Stimulated activated CD8-positive, alpha-beta memory T cell treated with anti-CD3 and anti-CD28 coated beads, Interleukin-7, amount 100 ng/mL, for 4 hours (primary cell): ENCODE results near the gene TMEM43.

Experiments used
- DNase-seq, 2 donors: peaks; one replicate each; pipeline ENCODE4 v3.0.0-alpha.2; 2020; ENCODE audit warnings: low read depth in 2 of 2

TMEM43 gene

DNA sequence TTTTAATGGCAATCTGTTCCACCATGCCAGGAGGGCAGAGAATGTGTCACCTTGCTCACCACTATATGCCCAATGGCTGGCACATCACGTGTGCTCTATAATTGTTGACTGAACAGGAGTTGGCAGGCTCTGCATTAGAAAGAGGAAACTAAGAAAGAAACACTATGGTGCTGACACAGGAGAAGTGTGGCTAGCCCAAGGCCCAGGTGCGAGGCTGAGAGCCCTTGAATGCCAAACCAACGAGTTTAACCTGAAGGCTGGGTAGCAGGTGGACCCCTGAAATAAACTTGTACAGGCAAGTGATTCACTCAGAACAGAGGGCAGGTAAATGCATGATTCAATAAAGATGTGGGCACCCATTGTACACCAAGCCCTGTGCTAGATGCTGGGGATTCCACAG is 2.6 kb upstream of the TMEM43 start:
- DNase-seq = no peak

DNA sequence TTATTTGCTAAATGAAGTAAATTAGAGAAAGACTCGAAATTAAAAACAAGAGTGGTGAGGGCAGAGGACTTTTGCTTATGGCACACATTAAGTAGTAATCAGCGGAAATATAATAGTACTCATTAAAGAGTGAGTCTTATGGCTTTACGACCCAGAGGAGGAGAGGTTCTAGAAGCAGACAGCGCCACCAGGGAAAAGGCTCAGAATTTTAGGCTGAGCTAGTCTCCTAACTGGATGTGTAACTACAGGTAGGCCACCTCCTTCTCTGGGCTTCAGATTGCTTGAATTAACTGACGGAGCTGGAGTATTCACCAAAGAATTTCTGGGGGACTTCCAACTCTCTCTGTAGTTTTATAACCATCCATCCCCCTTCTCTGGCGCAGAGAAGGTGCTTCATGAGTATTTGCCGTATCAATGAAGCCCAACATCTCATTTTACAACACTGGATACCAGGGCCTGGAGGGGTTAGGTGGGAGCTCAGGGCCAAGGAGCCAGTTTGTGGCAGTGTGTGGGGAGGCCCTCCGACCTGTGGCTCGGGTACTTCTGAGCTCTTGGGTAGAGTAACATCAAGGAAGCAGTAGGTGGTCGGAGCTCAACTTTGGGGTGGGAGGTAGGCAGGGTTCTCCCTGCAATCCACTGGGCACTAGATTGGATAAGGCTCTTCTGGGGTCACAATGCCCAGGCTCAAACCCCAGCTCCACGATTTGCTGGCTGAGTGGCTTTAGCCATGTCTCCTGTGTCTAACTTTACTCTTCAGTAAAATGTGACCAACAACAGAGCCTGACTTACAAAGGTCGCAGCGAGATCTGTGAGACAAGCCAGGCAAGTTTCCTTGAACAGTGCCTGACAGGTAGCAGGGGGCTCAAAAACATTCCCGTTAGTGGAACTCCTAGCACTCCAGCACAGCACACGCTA is 1.3 kb upstream of the TMEM43 start:
- DNase-seq = no peak

DNA sequence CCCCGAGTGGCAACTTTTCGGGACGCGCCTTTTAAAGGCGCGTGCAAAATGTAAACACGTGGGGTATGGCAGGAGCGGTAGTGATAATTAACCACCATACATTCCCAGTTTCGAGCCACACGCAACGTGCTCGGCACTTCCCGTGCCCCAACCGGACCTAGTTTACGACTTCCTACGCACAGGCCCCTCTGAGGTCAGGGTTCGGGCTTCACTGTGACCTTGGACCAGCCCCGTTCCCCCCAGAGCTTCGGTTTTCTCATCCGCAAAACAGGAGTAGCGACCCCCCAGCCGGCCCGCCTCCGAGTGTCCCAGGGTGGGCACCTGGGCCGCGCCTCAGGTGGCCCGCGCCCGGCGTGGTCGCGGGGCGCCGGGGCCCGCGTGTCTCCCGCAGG is 633 bp upstream of the TMEM43 start:
- peak; percentile 52 to 62 for DNase-seq

DNA sequence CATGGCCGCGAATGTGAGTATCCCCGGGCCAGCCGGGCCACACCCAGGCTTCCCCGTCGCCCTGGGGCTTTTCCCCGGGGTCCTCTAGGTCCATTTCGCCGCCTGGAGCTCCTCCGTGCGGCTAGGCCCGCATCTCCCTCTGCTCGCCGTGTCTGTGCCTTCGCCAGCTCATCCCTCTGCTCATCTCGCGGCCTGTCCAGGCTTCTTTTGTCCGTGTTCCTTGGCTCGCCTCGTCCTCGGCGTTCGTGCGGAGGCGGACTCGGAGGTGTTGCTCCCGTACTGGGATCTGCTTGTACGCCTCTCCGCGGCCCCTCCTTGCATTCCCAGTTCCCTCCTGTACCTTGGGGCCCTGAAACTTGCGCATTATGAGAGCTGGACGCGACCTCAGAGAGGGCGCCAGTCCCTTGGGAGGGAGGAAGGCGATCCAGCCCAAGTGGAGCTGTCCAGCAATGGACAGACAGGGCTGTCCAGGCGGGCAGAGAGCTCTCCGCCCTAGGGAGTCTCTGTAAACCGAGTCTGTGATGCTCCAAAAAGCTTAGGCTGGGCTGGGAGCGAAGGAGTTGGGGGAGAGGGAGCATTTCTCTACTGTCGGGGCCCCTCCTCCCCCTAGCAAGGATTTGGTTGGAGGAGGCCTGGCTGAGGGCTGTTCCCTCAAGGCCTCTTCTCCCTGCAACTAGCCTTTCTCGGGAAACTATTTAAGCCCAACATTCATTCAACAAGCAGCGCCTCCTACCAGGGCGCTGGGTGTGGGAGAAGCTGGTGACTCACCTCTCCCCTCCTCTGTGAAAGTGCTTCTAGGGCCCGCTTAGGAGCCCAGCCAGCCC is 553 bp downstream of the TMEM43 start:
- peak; percentile 49 to 60 for DNase-seq

DNA sequence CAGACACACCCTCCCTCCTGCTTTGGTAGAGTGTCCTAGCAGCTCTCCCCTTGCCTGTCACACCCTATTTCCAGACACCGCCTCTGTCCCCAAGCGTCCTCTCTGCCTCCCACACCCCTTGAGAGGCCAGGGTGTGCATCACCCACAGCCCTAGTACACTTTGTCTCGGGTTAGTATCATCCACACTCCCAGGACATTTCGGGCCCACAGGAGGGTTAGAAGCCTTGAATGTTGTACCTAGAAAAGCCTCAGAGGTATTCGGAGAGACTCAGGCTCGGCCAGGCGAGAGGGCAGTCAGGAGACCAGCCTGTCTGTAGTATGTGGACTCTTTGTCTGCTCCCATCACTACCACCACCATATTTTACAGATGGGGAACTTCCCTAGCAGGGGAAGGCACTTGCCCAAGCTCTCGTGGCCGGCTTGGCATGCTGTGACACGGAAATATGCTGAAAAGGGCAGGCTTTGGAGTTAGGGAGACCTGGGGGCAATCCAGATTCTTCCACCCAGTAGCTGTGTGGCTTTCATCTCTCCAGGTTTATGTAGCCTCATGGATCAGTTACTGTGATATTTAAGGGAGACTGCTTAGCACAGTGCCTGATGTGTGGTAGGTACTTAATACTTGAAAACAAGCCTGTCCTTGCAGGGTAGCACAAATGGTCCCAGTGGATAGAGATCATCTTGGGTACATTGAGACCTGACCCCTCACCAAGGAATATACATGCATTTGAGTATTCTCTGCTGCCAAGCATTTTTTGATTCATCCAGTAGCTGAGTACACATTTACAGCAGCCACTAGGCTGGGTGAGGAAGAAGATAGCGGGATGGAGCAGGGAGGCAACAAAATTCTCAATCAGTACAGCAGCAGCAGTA is 1.4 kb downstream of the TMEM43 start:
- DNase-seq = no peak

DNA sequence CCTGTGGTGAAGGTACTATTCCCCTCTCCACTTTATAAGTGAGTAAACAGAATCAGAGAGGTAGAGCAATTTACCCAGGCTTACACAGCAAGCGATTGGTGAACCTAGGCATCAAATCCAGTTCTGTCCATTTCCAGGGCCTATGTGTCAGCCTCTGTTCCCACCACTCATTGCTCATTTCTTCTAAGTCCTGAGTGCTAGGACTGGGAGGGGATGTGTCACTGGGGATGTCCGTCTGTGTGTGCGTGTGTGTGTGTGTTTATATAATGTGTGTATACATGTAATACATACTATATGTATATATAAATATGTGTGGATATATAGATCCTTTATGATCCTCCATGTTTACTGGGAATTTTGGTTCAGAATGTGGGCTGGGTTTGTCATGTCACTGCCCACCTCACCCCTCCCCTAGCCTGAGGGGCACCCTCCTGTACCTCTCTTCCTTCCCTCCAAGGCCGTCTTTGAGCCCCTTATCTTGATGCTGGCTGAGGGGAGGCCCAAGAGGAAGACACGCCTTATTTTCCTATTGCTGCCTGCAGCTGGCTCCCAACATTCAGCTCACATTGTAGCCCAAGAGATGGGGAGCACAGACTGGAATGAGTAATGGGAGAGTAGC is 2.1 kb downstream of the TMEM43 start:
- no peak for DNase-seq

DNA sequence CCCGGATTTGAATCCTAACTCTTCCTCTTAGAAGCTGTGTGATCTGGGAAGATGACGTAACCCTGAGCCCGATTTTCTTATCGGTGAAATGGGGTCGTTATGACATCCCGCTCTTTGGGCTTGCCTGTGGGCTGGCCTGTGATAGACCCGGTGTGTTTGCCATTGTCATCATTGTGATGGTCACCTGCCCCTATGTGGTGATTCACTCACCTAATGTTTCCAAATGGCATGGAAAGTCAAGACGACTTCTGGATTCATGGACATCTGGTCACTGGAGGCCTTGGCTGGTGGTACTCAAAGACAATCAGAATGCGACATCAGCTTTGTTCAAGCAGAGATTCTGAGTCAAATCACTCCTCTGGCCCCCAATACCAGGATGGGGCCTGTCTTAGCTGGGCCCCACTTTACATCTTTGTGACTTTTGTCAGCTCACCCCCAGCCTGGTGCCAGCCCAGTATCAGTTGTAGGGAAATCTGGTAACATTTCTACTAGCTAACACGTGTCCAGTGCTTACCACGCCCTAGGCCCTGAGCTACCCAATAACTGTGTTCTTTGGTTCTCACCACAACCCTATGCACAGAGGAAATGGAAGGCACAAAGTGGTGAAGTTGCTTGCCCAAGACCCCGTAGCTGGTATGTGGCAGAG is 2.8 kb downstream of the TMEM43 start:
- DNase-seq = no peak

DNA sequence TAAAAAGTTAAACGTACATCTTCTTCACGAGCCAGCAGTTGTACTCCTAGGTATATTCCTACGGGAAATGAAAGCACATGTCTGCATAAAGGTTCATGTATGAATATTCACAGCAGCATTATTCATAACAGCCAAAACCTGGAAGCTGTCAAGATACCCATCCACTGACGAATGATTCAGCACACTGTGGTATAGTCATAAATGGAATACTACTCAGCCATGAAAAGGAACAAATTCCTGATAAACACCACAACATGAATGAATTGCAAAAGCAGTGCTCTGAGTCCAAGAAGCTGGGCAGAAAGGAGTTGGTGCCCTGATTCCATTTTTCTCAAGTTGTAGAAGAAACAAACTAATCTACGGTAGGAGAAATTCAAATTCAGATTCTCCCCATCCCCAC is 3.9 kb downstream of the TMEM43 start:
- DNase-seq = no peak

DNA sequence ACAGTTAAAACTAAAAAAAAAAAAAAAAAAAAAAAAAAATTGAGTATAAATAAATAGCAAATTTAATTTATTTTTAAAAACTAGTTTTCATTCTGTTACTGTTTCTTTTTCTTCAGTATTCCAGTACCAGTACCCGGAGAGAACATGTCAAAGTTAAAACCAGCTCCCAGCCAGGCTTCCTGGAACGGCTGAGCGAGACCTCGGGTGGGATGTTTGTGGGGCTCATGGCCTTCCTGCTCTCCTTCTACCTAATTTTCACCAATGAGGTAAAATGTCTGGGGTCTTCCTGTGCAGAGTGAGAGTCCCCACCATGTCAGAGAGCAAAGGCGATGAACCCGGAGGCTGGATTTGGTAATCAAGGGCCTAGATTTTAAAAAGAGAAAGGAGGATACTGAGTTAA is 4.4 kb downstream of the TMEM43 start:
- no peak for DNase-seq

DNA sequence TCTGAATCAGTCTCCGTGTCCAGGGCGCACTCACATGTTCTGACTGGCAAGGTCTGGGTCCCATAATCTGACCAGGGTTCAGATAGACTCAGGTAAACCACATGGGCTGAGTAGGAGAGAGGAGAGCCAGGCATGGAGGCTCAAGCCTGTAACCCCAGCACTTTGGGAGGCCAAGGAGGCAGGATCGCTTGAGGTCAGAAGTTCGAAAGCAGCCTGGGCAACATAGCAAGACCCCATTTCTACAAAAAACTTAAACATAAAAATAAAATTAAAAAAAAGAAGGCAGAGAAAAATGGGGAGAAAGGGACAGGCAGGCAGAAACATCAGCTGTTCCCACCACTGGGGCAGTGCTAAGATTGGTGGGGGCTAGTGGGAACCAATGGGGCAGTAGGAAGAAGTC is 5.4 kb downstream of the TMEM43 start:
- DNase-seq = no peak

DNA sequence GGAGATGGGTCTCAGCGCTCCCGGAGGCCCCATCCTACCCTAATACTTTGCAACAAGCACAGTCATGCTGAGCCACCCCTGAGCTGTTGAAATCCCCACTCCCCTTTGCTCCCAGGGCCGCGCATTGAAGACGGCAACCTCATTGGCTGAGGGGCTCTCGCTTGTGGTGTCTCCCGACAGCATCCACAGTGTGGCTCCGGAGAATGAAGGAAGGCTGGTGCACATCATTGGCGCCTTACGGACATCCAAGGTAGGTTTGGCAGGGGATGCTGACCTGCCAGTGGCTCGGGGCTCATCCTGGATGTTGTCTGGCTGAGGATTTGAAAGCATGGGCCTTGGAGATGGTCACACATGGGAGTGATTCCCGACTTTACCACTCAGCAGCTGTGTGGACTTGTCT is 5.9 kb downstream of the TMEM43 start:
- DNase-seq = no peak

DNA sequence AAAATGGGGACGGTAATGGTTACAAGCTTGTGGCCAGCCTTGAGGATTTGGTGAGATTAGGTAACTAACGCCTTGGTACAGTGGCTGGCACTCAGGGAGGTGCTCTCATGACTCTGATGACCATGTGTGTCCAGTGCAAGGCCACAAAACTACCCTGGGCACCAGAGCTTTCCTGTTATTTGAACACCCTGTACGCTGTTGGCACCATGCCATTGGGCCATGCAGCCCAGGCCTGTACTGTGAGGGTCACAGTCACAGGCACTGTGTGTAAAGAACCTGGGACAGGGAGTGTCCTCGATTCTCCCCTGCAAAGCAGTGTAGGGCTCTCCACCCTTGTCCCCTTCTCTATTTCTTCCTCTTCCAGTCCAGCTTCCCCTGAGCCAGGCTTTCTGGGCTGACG is 6.3 kb downstream of the TMEM43 start:
- no peak for DNase-seq

DNA sequence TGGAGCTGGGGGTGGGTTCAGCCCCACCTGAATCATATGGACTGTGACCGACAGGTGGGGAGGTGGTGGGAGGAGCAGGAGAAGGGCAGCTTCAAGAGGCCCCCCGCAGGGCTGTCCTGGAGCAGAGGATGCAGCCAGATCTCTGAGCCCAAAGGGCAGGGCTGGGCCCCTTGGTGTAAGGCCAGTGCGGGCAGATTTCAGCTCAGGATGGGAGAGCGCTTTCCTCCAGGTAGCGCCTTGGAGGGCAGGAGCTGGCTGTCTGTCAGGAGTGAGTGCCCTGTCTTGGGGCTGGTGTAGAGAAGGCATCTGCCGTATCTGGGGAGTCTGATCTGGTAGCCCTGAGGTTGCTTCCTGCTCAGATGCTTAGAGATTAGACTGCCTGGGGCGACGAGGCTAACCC is 7.3 kb downstream of the TMEM43 start:
- DNase-seq = no peak

DNA sequence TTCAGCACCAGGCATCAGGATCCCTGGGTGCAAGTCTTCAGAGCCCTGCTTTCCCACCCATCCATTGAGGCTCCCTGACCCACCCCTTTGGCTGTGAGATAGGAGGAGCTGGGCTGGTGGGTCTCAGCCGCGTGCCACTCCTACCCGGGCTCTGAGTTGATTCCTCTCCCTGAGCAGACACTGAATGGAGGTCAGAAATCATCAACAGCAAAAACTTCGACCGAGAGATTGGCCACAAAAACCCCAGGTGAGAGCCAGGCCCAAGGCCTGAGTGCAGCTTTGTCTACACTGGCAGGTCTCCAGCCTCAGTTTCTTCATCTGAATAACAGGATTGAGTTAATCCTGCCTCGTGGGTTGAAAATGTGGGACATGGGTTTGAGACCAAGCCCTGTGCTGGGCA is 7.8 kb downstream of the TMEM43 start:
- no peak for DNase-seq

DNA sequence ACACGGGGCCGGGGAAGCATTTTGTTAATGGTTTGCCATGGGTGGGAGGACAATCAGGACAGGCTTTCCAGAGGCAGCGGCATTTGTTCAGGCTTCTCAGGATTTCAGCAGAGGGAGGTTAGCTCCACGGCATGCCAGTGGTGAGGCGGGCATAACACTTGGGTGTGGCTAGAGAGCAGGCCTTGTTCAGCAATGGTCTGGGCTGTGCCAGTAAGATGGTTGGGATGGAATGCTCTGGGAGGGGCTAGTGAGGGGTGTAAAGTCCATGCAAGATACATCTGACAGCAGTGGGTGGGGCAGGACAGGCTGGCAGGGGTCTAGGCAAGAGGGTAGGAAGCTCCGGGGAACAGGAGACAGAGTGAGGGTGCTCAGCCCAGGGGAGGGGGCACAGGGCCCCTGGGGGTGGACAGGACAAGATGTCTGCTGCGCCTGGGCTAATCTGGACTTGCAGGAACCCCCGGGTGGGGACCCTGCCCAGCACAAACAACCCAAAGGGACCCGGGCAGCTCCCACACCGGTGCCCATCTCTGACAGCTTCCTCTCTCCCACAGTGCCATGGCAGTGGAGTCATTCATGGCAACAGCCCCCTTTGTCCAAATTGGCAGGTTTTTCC is 8.4 kb downstream of the TMEM43 start:
- DNase-seq = no peak

DNA sequence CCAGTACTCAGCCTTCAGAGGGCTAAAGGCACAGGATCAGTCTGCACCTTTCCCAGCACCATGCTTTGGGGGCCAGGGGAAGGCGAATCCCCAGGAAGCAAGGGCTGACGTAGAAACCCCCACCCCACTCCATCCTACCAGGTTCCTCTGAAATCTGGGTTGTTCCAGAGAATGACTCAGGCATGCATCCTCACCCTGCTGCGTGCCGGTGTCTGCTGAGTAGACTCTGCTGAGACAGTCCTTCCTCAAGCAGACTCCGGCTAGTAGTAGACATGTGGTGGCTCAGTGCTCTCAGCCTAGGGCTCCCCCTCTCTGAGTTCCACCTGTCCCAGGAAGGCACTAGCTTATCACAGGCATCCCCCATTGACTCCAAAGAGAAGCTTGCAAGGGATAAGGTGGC is 9.0 kb downstream of the TMEM43 start:
- DNase-seq = no peak

DNA sequence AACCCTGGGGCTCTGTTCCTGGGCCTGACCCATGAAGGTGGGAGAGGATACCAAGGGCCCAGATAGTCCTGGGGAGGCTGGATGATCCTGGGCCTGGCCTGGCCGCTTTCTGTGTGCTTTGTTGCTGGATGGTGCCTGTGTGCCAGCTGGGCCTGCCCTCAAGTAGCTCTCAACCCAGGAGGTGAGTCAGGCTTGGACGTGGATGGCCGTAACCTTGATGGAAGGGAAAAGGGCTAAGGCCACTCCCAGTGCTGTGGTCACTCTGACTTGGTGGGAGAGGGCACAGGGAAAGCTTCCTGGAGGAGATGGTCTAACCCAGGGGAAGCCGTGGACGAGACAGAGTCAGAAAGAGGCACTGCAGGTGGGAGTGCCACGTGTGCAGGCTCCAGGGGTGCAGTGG is 9.4 kb downstream of the TMEM43 start:
- no peak for DNase-seq

DNA sequence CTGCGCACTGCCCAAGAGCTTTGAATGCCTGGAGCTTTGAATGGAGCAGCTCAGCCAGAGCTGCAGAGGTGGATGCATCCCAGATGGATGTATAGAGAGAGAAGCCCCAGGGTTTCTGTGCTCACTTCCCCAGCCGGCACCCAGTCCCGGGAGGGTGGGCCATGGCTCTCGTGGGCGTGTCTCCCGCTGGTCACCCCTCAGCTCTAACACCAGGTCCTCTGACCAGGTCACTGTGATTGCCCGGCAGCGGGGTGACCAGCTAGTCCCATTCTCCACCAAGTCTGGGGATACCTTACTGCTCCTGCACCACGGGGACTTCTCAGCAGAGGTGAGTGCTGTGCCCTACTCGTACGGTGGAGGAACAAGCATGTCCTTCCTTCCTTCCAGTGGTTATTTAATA is 10.7 kb downstream of the TMEM43 start:
- no peak for DNase-seq

DNA sequence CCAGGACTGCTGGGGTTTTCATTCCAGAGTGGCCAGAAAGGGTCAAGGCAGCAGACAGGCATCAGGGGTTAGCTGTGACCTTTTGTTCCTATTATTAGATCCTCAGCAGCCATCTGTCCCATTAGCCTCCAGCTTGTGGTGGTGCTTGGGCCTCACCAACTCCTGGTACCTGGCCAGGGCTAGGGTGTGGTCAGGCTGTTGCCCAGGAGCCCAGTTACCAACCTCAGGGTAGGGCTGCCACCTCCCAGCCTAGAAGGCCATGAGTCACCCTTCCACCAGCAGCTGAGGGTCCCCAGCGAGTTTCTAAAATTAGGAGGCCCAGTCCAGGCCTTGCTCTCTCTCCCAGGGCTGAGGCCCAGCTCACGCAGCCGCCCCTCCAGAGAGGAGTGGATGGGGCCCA is 12.2 kb downstream of the TMEM43 start:
- no peak for DNase-seq

DNA sequence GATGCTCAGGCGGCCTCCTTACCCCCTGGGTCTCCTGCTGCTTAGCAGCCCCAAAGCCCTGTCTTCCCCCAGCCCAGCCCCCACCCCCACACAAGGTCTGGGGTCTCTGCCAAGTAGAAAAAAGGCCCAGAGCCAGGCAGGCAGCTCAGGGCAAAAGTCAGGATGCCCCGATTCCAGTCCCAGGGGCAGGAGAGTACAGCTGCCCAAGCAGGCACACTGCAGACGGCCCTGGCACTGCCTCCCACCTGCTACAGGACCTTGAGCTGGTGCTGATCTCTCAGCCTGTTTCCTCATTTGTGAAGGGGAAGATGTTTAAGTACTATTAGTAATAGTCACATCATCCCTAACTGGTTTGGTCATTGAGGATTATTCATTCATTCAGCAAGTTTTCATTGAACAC is 12.6 kb downstream of the TMEM43 start:
- DNase-seq = no peak
